Memory B cell (primary cell): ENCODE measurements around the gene NOS1AP.

Experiments used
- ATAC-seq: fragments of 150-1000 bp; cut with Tn5 transposase; 2 replicates; pipeline ENCODE4 v1.10.0; 2021; ENCODE audit warnings: low read depth, mild to moderate bottlenecking, moderate library complexity
- DNase-seq, 2 donors: peaks; one replicate each; pipeline ENCODE4 v3.0.0; 2022; ENCODE audit warnings: low spot score in 2 of 2
- H3K27ac Mint-ChIP-seq: one replicate; pipeline ENCODE4 v1.8.0; 2022; ENCODE audit warnings: mild to moderate bottlenecking, moderate library complexity, mixed read lengths
- H3K27me3 Mint-ChIP-seq: one replicate; pipeline ENCODE4 v1.8.0; 2022; ENCODE audit warnings: mixed read lengths
- H3K36me3 Mint-ChIP-seq: one replicate; pipeline ENCODE4 v1.8.0; 2022; ENCODE audit warnings: mild to moderate bottlenecking, mixed read lengths
- H3K4me1 Mint-ChIP-seq: one replicate; pipeline ENCODE4 v1.8.0; 2022; ENCODE audit warnings: mixed read lengths
- H3K4me3 Mint-ChIP-seq: one replicate; pipeline ENCODE4 v1.8.0; 2022; ENCODE audit warnings: mild to moderate bottlenecking, moderate library complexity, mixed read lengths
- H3K9me3 Mint-ChIP-seq: one replicate; pipeline ENCODE4 v1.8.0; 2022; ENCODE audit warnings: mixed read lengths

NOS1AP gene

GRCh38 chr1:162218546-162218945, 149.1 kb downstream of the NOS1AP start:
- peaks cover 13% of the 10 kb centered on the region for H3K27me3 Mint-ChIP-seq
- H3K4me1 Mint-ChIP-seq: no peaks in the 10 kb centered on the region
- no peak overlapping the region for H3K27ac Mint-ChIP-seq
- no peaks in the 10 kb centered on the region for H3K9me3 Mint-ChIP-seq
- ATAC-seq (no peak), DNase-seq (no peak)
- H3K4me3 Mint-ChIP-seq: no peak overlapping the region
- H3K36me3 Mint-ChIP-seq: no peaks in the 10 kb centered on the region

- Mint-ChIP-seq H3K4me1 (no peaks in the 10 kb centered on the region), H3K27ac (no peak overlapping the region), H3K27me3 (peaks cover 13% of the 10 kb centered on the region), H3K4me3 (no peak overlapping the region), H3K9me3 (no peaks in the 10 kb centered on the region), H3K36me3 (no peaks in the 10 kb centered on the region)
- ATAC-seq (no peak), DNase-seq (no peak)
Measured at GRCh38 chr1:162218975-162219374, 149.5 kb downstream of the NOS1AP start.

- Mint-ChIP-seq H3K27me3 (peaks cover 10% of the 10 kb centered on the region), H3K36me3 (no peaks in the 10 kb centered on the region), H3K27ac (no peak overlapping the region), H3K4me1 (no peaks in the 10 kb centered on the region), H3K4me3 (no peak overlapping the region), H3K9me3 (no peaks in the 10 kb centered on the region)
- DNase-seq: no peak
- no peak for ATAC-seq
Measured at GRCh38 chr1:162219461-162219860, 150.0 kb downstream of the NOS1AP start.

- Mint-ChIP-seq H3K27ac (no peak overlapping the region), H3K27me3 (peaks cover 10% of the 10 kb centered on the region), H3K4me1 (no peaks in the 10 kb centered on the region), H3K9me3 (no peaks in the 10 kb centered on the region), H3K4me3 (no peak overlapping the region), H3K36me3 (no peaks in the 10 kb centered on the region)
- no peak for DNase-seq
- ATAC-seq: no peak
Measured at GRCh38 chr1:162220009-162220539, 150.6 kb downstream of the NOS1AP start.

GRCh38 chr1:162222014-162222413, 152.5 kb downstream of the NOS1AP start:
- Mint-ChIP-seq H3K9me3 (no peaks in the 10 kb centered on the region), H3K4me1 (no peaks in the 10 kb centered on the region), H3K27me3 (peaks cover 6% of the 10 kb centered on the region)

GRCh38 chr1:162222730-162223129, 153.2 kb downstream of the NOS1AP start:
- Mint-ChIP-seq H3K4me3 (no peak overlapping the region), H3K4me1 (no peaks in the 10 kb centered on the region), H3K27ac (no peak overlapping the region), H3K9me3 (no peaks in the 10 kb centered on the region), H3K36me3 (no peaks in the 10 kb centered on the region), H3K27me3 (peaks cover 6% of the 10 kb centered on the region)
- ATAC-seq (no peak), DNase-seq (no peak)

More at GRCh38 chr1:162222014-162222413, 152.5 kb downstream of the NOS1AP start:
- Mint-ChIP-seq H3K4me3 (no peak overlapping the region), H3K27ac (no peak overlapping the region), H3K36me3 (no peaks in the 10 kb centered on the region)
- DNase-seq (no peak), ATAC-seq (no peak)

GRCh38 chr1:162223488-162223887, 154.0 kb downstream of the NOS1AP start:
- Mint-ChIP-seq H3K9me3 (no peaks in the 10 kb centered on the region), H3K4me3 (no peak overlapping the region), H3K36me3 (no peaks in the 10 kb centered on the region), H3K4me1 (no peaks in the 10 kb centered on the region), H3K27me3 (peaks cover 8% of the 10 kb centered on the region), H3K27ac (no peak overlapping the region)
- ATAC-seq (no peak), DNase-seq (no peak)

GRCh38 chr1:162224267-162224666, 154.8 kb downstream of the NOS1AP start:
- DNase-seq (no peak), ATAC-seq (no peak)
- Mint-ChIP-seq H3K36me3 (no peaks in the 10 kb centered on the region), H3K4me1 (no peaks in the 10 kb centered on the region), H3K27me3 (peaks cover 8% of the 10 kb centered on the region), H3K9me3 (no peaks in the 10 kb centered on the region), H3K27ac (no peak overlapping the region), H3K4me3 (no peak overlapping the region)

- Mint-ChIP-seq H3K9me3 (no peaks in the 10 kb centered on the region), H3K4me3 (no peak overlapping the region), H3K4me1 (peaks cover 11% of the 10 kb centered on the region), H3K27ac (no peak overlapping the region), H3K27me3 (peaks cover 5% of the 10 kb centered on the region), H3K36me3 (no peaks in the 10 kb centered on the region)
- DNase-seq: no peak
- no peak for ATAC-seq
Measured at GRCh38 chr1:162228586-162228985, 159.1 kb downstream of the NOS1AP start.

GRCh38 chr1:162229549-162229948, 160.1 kb downstream of the NOS1AP start:
- Mint-ChIP-seq H3K4me3 (no peak overlapping the region), H3K9me3 (no peaks in the 10 kb centered on the region), H3K27ac (no peak overlapping the region), H3K27me3 (peaks cover 5% of the 10 kb centered on the region), H3K4me1 (peaks cover 11% of the 10 kb centered on the region), H3K36me3 (no peaks in the 10 kb centered on the region)
- DNase-seq (no peak), ATAC-seq (no peak)

GRCh38 chr1:162230096-162230495, 160.6 kb downstream of the NOS1AP start:
- H3K36me3 Mint-ChIP-seq: no peaks in the 10 kb centered on the region
- DNase-seq (no peak), ATAC-seq (no peak)
- no peaks in the 10 kb centered on the region for H3K9me3 Mint-ChIP-seq
- no peak overlapping the region for H3K4me3 Mint-ChIP-seq
- peaks cover 5% of the 10 kb centered on the region for H3K27me3 Mint-ChIP-seq
- H3K27ac Mint-ChIP-seq: no peak overlapping the region
- H3K4me1 Mint-ChIP-seq: peaks cover 11% of the 10 kb centered on the region

GRCh38 chr1:162230517-162230916, 161.0 kb downstream of the NOS1AP start:
- Mint-ChIP-seq H3K36me3 (no peaks in the 10 kb centered on the region), H3K27ac (no peak overlapping the region), H3K9me3 (no peaks in the 10 kb centered on the region), H3K4me3 (no peak overlapping the region), H3K27me3 (peaks cover 3% of the 10 kb centered on the region), H3K4me1 (peaks cover 11% of the 10 kb centered on the region)
- no peak for ATAC-seq
- DNase-seq: no peak

GRCh38 chr1:162232034-162232711, 162.7 kb downstream of the NOS1AP start:
- Mint-ChIP-seq H3K36me3 (no peaks in the 10 kb centered on the region), H3K27me3 (peaks cover 3% of the 10 kb centered on the region), H3K4me3 (no peak overlapping the region), H3K27ac (no peak overlapping the region), H3K9me3 (no peaks in the 10 kb centered on the region), H3K4me1 (peaks cover 11% of the 10 kb centered on the region)
- DNase-seq (no peak), ATAC-seq (no peak)

- DNase-seq (no peak), ATAC-seq (no peak)
- H3K4me3 Mint-ChIP-seq: no peak overlapping the region
- peaks cover 1% of the 10 kb centered on the region for H3K27me3 Mint-ChIP-seq
- H3K9me3 Mint-ChIP-seq: no peaks in the 10 kb centered on the region
- H3K27ac Mint-ChIP-seq: no peak overlapping the region
- H3K36me3 Mint-ChIP-seq: no peaks in the 10 kb centered on the region
- peaks cover 11% of the 10 kb centered on the region for H3K4me1 Mint-ChIP-seq
Measured at GRCh38 chr1:162233066-162233465, 163.6 kb downstream of the NOS1AP start.

- H3K27ac Mint-ChIP-seq: no peak overlapping the region
- no peak for DNase-seq
- peaks cover 11% of the 10 kb centered on the region for H3K4me1 Mint-ChIP-seq
- H3K27me3 Mint-ChIP-seq: peaks cover 1% of the 10 kb centered on the region
- H3K9me3 Mint-ChIP-seq: no peaks in the 10 kb centered on the region
- no peak overlapping the region for H3K4me3 Mint-ChIP-seq
- ATAC-seq: no peak
- H3K36me3 Mint-ChIP-seq: no peaks in the 10 kb centered on the region
Measured at GRCh38 chr1:162233937-162234336, 164.4 kb downstream of the NOS1AP start.
